GM12874 (cell line): ENCODE results near the gene HS3ST4.

Experiments used
- TF ChIP-seq, protein P1 (sequence below): IDR thresholded peaks from 2 replicates; pipeline ENCODE4 v1.5.1; 2011; ENCODE audit warnings: low read depth, mild to moderate bottlenecking, control low read depth, low read length, moderate library complexity; ENCODE audit not compliant: insufficient read depth

Gene HS3ST4

DNA sequence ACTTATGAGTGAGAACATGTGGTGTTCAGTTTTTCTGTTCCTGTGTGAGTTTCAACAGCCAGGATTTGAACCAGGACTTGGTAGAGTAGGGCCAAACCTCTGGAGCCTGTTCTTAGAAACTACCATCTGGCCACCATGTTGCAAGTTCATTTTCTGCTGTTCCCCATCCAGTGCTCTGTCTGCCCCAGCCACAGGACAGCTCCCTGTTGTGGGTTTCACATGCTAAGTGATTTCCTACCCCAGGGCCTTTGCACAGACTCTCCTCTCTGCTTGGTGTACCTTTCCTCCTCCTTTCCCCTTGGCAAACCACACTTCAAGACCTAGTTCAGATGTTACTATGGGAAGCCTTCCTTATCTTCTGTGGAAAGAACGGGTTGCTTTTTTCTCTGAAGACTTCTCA is 79.5 kb downstream of the HS3ST4 start:
- TF ChIP-seq, protein P1, sequence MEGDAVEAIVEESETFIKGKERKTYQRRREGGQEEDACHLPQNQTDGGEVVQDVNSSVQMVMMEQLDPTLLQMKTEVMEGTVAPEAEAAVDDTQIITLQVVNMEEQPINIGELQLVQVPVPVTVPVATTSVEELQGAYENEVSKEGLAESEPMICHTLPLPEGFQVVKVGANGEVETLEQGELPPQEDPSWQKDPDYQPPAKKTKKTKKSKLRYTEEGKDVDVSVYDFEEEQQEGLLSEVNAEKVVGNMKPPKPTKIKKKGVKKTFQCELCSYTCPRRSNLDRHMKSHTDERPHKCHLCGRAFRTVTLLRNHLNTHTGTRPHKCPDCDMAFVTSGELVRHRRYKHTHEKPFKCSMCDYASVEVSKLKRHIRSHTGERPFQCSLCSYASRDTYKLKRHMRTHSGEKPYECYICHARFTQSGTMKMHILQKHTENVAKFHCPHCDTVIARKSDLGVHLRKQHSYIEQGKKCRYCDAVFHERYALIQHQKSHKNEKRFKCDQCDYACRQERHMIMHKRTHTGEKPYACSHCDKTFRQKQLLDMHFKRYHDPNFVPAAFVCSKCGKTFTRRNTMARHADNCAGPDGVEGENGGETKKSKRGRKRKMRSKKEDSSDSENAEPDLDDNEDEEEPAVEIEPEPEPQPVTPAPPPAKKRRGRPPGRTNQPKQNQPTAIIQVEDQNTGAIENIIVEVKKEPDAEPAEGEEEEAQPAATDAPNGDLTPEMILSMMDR, result no peak

DNA sequence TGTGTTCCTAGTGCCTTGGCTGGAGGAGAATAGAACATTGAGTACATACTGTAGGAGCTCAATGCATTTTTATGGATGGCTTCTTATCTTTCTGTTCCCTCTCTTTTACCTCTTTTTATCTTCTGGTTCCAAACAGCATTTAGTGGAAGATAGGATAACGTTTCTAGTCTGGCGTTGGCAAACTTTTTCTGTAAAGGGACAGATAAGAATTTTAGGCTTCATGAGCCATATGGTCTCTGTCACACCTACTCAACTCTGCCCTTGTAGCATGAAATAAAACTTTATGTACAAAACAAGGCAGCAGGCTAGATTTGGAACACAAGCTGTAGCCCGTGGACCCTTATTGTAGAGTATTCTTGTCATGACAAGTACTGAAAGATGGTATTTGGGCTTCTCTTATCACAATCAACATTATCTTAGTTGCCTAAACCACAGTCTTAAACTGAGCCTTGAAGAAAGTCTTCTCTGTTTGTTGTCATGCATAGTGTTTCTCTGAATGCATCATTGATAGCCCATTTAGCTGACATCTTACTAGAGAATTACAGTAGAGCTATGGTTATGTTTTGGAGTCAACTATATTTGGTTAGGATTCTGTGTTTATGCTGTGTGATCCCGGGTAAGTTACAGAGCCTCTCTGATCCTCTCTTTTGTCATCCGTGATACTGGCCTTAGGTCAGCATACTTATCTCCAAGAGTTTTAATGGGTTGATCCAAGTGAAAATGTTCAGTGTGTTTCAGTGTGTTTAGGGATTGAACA is 80.2 kb downstream of the HS3ST4 start:
- TF ChIP-seq, protein P1, result no peak

DNA sequence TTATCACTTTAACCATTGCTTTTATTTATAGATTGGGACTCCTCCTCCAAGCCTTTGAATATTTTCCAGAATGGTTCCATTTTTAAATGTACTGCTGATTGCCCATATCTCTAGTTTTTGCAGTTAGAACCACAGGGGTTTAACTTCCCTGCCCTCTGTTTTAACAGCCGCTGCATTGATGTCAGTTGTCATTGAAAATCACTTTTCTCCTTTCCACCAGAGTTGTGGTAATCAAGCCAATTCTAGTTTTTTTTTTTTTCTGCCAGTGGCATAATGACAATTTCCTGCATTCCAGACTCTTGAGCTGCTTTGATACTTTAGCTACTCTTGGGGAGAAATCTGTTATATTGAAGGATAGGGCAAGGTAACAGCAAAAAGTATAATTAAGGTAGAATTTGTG is 91.5 kb downstream of the HS3ST4 start:
- TF ChIP-seq, protein P1, result no peak

DNA sequence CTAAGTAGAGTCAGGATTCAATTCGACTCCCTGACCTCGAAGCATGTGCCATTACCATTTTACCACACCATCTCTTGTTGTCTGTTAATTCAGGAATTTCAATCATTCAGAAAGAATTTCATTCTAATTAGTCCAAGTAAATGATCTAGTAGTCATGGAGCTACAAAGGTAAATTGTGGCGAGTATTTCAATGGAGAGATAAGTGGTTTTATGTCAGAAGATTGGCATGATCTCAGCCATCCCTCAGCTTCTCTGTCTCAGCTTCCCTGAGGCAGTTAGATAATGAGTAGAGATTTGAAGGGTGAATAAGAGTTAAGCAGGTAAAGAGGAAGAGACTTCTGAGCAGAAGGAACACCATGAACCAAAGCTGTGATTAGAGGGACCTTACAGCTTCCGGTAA is 93.6 kb downstream of the HS3ST4 start:
- TF ChIP-seq, protein P1, result no peak

DNA sequence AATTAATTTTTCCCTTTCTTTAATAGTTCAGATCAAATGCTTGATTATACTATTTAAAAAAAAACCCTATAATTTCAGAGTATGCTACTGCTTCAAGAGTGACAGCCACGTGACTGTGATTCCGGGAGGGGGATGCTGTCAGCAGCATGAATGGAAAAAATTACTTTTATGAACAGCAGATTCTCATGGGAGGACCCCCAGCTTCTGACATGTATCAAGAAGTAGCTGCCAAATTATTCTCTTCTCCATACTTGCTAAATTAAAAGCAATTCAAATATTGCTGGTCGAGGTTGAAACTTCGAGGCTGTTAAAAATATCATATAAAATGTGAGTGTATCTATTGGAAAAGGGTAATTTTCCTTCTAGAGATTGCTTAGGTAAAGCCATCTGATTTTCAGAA is 95.0 kb downstream of the HS3ST4 start:
- TF ChIP-seq, protein P1, result no peak

DNA sequence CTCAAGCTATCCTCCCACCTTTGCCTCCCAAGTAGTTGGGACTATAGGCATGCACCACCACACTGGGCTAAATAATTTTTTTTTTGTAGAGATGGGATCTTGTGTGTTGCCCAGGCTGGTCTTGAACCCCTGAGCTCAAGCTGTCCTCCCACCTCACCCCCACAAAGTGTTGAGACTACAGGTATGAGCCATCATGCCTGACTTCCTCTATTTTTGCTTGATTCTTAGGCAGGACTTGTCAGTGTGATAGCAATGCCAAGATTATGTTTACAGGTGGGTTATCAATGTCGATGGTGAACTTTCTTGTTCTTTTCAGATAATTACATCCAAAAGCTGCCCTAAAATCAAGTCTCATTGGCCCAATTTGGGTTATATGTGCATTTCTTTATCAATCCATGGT is 96.9 kb downstream of the HS3ST4 start:
- TF ChIP-seq, protein P1, result no peak

DNA sequence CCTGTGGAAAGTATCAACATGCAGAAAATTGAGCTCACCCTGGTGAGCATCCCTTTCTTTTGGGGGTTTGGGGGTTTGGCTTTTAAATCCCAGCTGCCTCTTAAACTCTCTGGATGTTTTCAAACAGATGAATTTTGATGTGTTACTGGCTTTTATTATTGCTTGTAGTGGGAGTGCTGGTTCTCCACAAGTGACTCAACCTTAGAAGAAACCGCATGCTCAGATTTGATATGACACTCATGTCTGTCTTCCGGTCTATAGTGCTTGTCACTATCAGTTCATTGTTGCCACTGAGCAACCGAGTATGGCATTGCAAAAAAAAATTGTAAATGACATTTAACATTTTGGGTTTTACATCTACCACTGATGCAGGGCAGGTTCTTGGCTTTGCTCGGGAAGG is 104.5 kb downstream of the HS3ST4 start:
- TF ChIP-seq, protein P1, result no peak
